OCI-LY1 (cell line): ENCODE results near the gene EVA1B.

Source experiments
- H2AFZ ChIP-seq: fragments of 200-600 bp; sonication (generic), shearing (Covaris generic); 2 replicates; pipeline ENCODE4 v1.6.0; 2014; ENCODE audit warnings: antibody characterized with exemption, mild to moderate bottlenecking, low read length
- H3F3A ChIP-seq: fragments of 200-600 bp; sonication (generic), shearing (Covaris generic); 2 replicates; pipeline ENCODE4 v1.6.0; 2014; ENCODE audit warnings: mild to moderate bottlenecking, antibody characterized with exemption, low read length, moderate library complexity; ENCODE audit not compliant: insufficient read depth
- H3K27ac ChIP-seq: fragments of 200-600 bp; sonication (generic); 2 replicates; pipeline ENCODE4 v1.5.1; 2014; ENCODE audit warnings: low read length, mixed run types, mild to moderate bottlenecking, low read depth; ENCODE audit not compliant: poor library complexity, severe bottlenecking
- H3K27me3 ChIP-seq: fragments of 200-600 bp; sonication (generic); 2 replicates; pipeline ENCODE4 v1.6.0; 2014; ENCODE audit warnings: antibody characterized with exemption, mild to moderate bottlenecking, low read length, moderate library complexity; ENCODE audit not compliant: insufficient read depth
- H3K36me3 ChIP-seq: fragments of 200-600 bp; sonication (generic); 2 replicates; pipeline ENCODE4 v1.6.1; 2014; ENCODE audit warnings: mild to moderate bottlenecking, antibody characterized with exemption, low read length, moderate library complexity, mixed read lengths; ENCODE audit not compliant: insufficient read depth
- H3K4me1 ChIP-seq: fragments of 200-600 bp; sonication (generic); 2 replicates; pipeline ENCODE4 v1.5.1; 2014; ENCODE audit warnings: mild to moderate bottlenecking, low read length, moderate library complexity; ENCODE audit not compliant: insufficient read depth, severe bottlenecking
- H3K4me2 ChIP-seq: fragments of 200-600 bp; sonication (generic), shearing (Covaris generic); 2 replicates; pipeline ENCODE4 v1.6.1; 2014; ENCODE audit warnings: low read length
- H3K4me3 ChIP-seq: fragments of 200-600 bp; sonication (generic); 2 replicates; pipeline ENCODE4 v1.5.1; 2014; ENCODE audit warnings: low read length, low read depth, mild to moderate bottlenecking, mixed read lengths; ENCODE audit not compliant: poor library complexity, severe bottlenecking
- H3K79me2 ChIP-seq: fragments of 200-600 bp; shearing (Covaris generic); 2 replicates; pipeline ENCODE4 v1.6.1; 2016; ENCODE audit warnings: mixed run types, low read length, mixed read lengths; ENCODE audit not compliant: insufficient read depth
- H3K9ac ChIP-seq: fragments of 200-600 bp; sonication (generic), shearing (Covaris generic); 2 replicates; pipeline ENCODE4 v1.6.1; 2014; ENCODE audit warnings: mild to moderate bottlenecking, low read length, mixed read lengths
- H3K9me2 ChIP-seq: fragments of 200-600 bp; sonication (generic), shearing (Covaris generic); 2 replicates; pipeline ENCODE4 v1.6.1; 2014; ENCODE audit warnings: low read depth, mild to moderate bottlenecking, low read length, mixed read lengths
- H3K9me3 ChIP-seq: fragments of 200-600 bp; shearing (Covaris generic); 2 replicates; pipeline ENCODE4 v1.6.1; 2014; ENCODE audit warnings: low read length, mixed read lengths
- H4K20me1 ChIP-seq: fragments of 200-600 bp; sonication (generic), shearing (Covaris generic); 2 replicates; pipeline ENCODE4 v1.6.0; 2016; ENCODE audit warnings: mild to moderate bottlenecking, low read length; ENCODE audit not compliant: insufficient read depth
- EZH2 ChIP-seq: fragments of 200-600 bp; sonication (generic), shearing (Covaris generic); IDR thresholded peaks from 2 replicates; pipeline ENCODE4 v1.8.0; 2017; ENCODE audit warnings: borderline replicate concordance, mixed run types, mild to moderate bottlenecking, antibody characterized with exemption, low read length, moderate library complexity, mixed read lengths
- TF ChIP-seq, protein P1 (sequence below): fragments of 200-600 bp; sonication (generic), shearing (Covaris generic); IDR thresholded peaks from 2 replicates; pipeline ENCODE4 v1.5.1; 2017; ENCODE audit warnings: mild to moderate bottlenecking, antibody characterized with exemption, low read length, moderate library complexity, mixed read lengths

EVA1B gene

DNA sequence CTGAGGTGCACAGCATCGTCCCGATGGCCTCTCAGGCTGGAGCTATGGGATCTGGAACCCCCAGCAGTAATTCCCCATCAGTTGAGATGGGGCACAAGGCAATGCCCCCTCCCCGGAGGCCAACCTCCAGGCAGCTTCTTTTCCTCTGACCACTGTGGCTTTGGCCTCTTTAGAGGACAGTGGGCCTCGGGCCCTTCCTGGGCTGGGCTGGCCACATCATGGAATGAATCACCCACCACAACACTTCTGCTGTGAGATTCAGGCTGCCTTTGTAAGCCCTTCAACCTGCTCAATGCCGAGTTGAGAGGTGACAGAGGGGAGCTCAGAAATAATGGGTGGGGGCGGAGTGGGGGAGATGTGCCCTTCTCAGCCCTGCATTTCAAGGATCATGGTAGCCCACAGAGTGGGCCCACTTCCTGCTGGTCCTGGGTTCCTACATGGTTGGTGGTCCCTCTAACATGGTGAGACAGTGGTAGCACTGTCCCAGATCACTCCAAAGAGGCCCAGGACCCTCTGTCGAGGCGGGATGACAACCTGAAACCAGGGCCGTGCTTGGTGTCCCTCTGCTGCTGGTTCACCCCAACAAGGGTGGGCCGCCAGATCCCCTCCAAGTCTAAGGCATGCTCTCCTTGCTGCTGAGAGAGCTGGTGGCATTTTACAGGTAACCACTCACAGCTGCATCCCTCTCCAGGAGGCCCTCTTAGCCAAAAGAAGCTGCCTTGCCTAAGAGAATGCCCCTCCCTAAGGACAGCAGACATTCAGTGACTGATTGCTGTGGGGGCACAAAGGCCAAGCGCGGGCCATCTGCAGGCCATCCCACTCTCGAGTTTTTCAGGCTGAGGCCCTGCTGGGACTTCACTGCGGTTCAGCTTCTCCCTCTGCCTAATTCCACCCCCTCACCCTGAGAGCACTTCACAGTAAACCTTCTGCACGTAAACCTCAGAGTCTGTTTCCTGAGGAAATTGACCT, 29.7 kb upstream of the EVA1B start:
- H3F3A ChIP-seq, result no peaks in the 10 kb centered on the region
- H3K27ac ChIP-seq, result no peak overlapping the region
- H3K79me2 ChIP-seq, result no peaks in the 10 kb centered on the region
- H3K36me3 ChIP-seq, result peaks cover 69% of the 10 kb centered on the region; the same call in 1 of the 2 replicates
- no peak overlapping the region for H3K9ac ChIP-seq
- H3K4me2 ChIP-seq, result no peak overlapping the region
- no peaks in the 10 kb centered on the region for H4K20me1 ChIP-seq
- TF ChIP-seq EZH2, result no peak
- TF ChIP-seq, protein P1, sequence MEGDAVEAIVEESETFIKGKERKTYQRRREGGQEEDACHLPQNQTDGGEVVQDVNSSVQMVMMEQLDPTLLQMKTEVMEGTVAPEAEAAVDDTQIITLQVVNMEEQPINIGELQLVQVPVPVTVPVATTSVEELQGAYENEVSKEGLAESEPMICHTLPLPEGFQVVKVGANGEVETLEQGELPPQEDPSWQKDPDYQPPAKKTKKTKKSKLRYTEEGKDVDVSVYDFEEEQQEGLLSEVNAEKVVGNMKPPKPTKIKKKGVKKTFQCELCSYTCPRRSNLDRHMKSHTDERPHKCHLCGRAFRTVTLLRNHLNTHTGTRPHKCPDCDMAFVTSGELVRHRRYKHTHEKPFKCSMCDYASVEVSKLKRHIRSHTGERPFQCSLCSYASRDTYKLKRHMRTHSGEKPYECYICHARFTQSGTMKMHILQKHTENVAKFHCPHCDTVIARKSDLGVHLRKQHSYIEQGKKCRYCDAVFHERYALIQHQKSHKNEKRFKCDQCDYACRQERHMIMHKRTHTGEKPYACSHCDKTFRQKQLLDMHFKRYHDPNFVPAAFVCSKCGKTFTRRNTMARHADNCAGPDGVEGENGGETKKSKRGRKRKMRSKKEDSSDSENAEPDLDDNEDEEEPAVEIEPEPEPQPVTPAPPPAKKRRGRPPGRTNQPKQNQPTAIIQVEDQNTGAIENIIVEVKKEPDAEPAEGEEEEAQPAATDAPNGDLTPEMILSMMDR, result no peak
- H2AFZ ChIP-seq, result no peak overlapping the region
- H3K27me3 ChIP-seq, result no peaks in the 10 kb centered on the region
- H3K9me3 ChIP-seq, result no peaks in the 10 kb centered on the region
- H3K4me3 ChIP-seq, result no peak overlapping the region
- H3K9me2 ChIP-seq, result no peaks in the 10 kb centered on the region
- H3K4me1 ChIP-seq, result peaks cover 24% of the 10 kb centered on the region

DNA sequence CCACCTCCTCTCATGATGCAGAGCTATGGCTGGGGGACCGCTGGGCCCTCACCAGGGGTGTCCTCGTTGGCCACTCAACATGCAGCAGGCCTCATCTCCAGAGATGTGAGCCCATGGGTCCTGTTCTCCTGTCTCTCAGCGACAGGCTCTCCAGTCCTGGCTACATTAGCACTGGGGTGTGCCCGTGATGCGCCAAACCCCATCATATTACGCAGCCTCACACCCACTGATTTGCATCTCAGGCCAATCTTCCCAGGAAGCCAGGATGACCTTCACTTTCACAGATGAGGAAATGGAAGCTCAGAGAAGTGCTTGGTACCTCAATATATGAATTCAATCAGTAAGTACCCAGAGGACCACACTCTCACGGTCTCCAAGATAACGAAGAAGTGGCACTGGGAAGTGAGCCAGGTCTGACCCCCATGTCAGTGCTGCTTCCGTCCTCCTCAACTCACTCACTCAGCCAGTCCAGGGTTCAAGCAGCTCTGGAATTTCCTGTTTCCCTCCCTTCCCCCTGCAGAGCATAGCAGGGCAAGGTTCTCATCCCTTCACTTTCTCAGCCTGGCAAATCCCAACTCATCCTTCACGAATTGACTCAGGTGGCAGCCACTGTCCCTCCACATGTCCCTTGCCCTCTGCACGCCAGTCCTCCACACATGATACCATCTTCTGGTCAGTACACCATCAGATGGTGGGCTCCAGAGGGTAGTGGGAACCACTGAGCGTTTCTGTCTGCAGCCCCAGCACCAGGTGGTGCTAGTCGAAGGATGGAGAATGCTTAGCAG, 28.9 kb upstream of the EVA1B start:
- H3K4me1 ChIP-seq, result peaks cover 24% of the 10 kb centered on the region
- no peak overlapping the region for H3K4me3 ChIP-seq
- no peaks in the 10 kb centered on the region for H3K27me3 ChIP-seq
- no peak overlapping the region for H2AFZ ChIP-seq
- H3K79me2 ChIP-seq, result no peaks in the 10 kb centered on the region
- H3F3A ChIP-seq, result no peaks in the 10 kb centered on the region
- no peak overlapping the region for H3K27ac ChIP-seq
- peaks cover 71% of the 10 kb centered on the region; the same call in 1 of the 2 replicates for H3K36me3 ChIP-seq
- no peaks in the 10 kb centered on the region for H4K20me1 ChIP-seq
- H3K9me2 ChIP-seq, result no peaks in the 10 kb centered on the region
- no peak overlapping the region for H3K4me2 ChIP-seq
- H3K9ac ChIP-seq, result no peak overlapping the region
- TF ChIP-seq EZH2, result no peak
- TF ChIP-seq, protein P1, result no peak
- H3K9me3 ChIP-seq, result no peaks in the 10 kb centered on the region

DNA sequence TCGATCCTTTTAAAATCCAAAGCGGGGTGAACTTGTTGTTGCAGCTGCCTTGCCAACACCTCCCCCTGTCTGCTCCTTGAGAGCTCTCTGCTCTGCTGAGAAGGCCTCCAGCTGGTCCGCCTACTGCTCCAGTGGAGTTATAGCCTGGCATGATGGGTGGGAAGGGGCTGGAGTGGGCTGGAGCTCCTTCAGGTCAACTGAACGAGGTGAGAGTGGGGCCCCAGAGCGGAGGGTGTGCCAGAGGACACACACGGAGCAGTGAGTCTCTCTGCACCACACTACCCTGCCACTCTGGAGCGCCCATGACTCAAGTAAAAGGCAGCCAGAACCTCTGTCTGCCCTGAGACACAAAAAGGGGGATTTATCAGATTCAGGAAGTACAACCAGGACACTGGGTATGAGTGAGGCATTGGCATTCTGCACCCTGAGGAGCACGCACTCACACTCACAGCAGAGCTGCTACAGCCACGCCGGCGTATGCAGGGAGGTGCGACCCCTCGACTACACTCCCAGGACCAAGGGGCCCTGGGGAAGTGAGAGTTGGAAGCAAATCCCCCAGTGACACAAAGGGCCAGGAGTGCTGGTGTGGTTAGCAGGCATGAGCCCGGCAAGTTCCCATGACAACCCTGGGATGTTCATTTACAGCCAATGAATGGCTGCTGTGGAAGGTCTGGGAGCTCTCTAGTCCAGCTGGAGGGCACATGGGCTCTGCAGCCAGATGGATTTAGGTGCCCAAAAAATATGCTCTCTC, 28.0 kb upstream of the EVA1B start:
- Histone ChIP-seq H4K20me1 (no peaks in the 10 kb centered on the region), H3K9me3 (no peaks in the 10 kb centered on the region), H3K4me3 (no peak overlapping the region), H3F3A (no peaks in the 10 kb centered on the region), H3K27ac (peak overlapping the region; percentile 61), H3K4me2 (no peak overlapping the region; the same call in 1 of the 2 replicates), H3K36me3 (peaks cover 73% of the 10 kb centered on the region; the same call in 1 of the 2 replicates), H3K79me2 (no peaks in the 10 kb centered on the region), H2AFZ (no peak overlapping the region), H3K9ac (peak overlapping the region; percentile 21; the same call in 1 of the 2 replicates), H3K9me2 (no peaks in the 10 kb centered on the region), H3K27me3 (no peaks in the 10 kb centered on the region), H3K4me1 (peaks cover 24% of the 10 kb centered on the region)
- TF ChIP-seq EZH2, result no peak
- TF ChIP-seq, protein P1, result no peak
